HEK293T (cell line): ENCODE measurements around the gene A2ML1.
"Not testable (repeated sequence)": the region's sequence is repeated elsewhere in the genome, so short reads cannot be mapped to it uniquely, and the experiment has no call there.

Experiments
- CTCF ChIA-PET: fragments of 350-600 bp; formaldehyde crosslinking; extraction: SDS; loops from one replicate; lab custom pipeline; 2021; ENCODE audit warnings: antibody characterized with exemption, inconsistent platforms; lab: Yijun Ruan, JAX
- POLR2A ChIA-PET: fragments of 350-600 bp; formaldehyde crosslinking; extraction: SDS; loops from one replicate; lab custom pipeline; 2020; ENCODE audit warnings: antibody characterized with exemption, inconsistent platforms; lab: Yijun Ruan, JAX
- DNase-seq: peaks from one replicate; pipeline ENCODE4 v3.0.0; 2012; ENCODE audit warnings: mixed read lengths; ENCODE audit errors: extremely low spot score
- ARNT ChIP-seq: fragments of 450-650 bp; IDR thresholded peaks from 2 replicates; pipeline ENCODE4 v1.6.1; 2017; ENCODE audit warnings: mild to moderate bottlenecking
- BHLHE40 ChIP-seq: fragments of 450-650 bp; IDR thresholded peaks from 2 replicates; pipeline ENCODE4 v1.6.1; 2016; ENCODE audit warnings: mild to moderate bottlenecking, moderate library complexity, borderline replicate concordance
- CTBP1 ChIP-seq: fragments of 450-650 bp; IDR thresholded peaks from 2 replicates; pipeline ENCODE4 v1.6.1; 2016; ENCODE audit warnings: borderline replicate concordance
- ELF4 ChIP-seq: fragments of 450-650 bp; IDR thresholded peaks from 2 replicates; pipeline ENCODE4 v1.6.1; 2017; ENCODE audit warnings: antibody characterized with exemption
- FOXA1 ChIP-seq: fragments of 450-650 bp; IDR thresholded peaks from 2 replicates; pipeline ENCODE4 v1.6.1; 2016; ENCODE audit warnings: mild to moderate bottlenecking
- FOXK2 ChIP-seq: fragments of 450-650 bp; IDR thresholded peaks from 2 replicates; pipeline ENCODE4 v1.6.1; 2016; ENCODE audit warnings: mild to moderate bottlenecking
- FOXM1 ChIP-seq: fragments of 450-650 bp; IDR thresholded peaks from 2 replicates; pipeline ENCODE4 v1.6.1; 2017; ENCODE audit warnings: mild to moderate bottlenecking, borderline replicate concordance
- HDGF ChIP-seq: fragments of 450-650 bp; IDR thresholded peaks from 2 replicates; pipeline ENCODE4 v1.6.1; 2017; ENCODE audit warnings: antibody characterized with exemption, borderline replicate concordance
- L3MBTL2 ChIP-seq: fragments of 450-650 bp; conservative IDR thresholded peaks from 2 replicates; pipeline ENCODE4 v1.6.1; 2016; ENCODE audit warnings: mild to moderate bottlenecking
- LEF1 ChIP-seq: fragments of 450-650 bp; IDR thresholded peaks from 2 replicates; pipeline ENCODE4 v1.6.1; 2017; ENCODE audit warnings: mild to moderate bottlenecking, borderline replicate concordance
- NFRKB ChIP-seq: fragments of 450-650 bp; IDR thresholded peaks from 2 replicates; pipeline ENCODE4 v1.6.1; 2016; ENCODE audit warnings: mild to moderate bottlenecking, moderate library complexity
- PKNOX1 ChIP-seq: fragments of 450-650 bp; IDR thresholded peaks from 2 replicates; pipeline ENCODE4 v1.6.1; 2016
- SP1 ChIP-seq: fragments of 450-650 bp; IDR thresholded peaks from 2 replicates; pipeline ENCODE4 v1.6.1; 2017
- SUZ12 ChIP-seq: fragments of 450-650 bp; IDR thresholded peaks from 2 replicates; pipeline ENCODE4 v1.6.1; 2016; ENCODE audit warnings: mild to moderate bottlenecking
- TARDBP ChIP-seq: fragments of 450-650 bp; IDR thresholded peaks from 2 replicates; pipeline ENCODE4 v1.6.1; 2016
- ZNF384 ChIP-seq: fragments of 450-650 bp; IDR thresholded peaks from 2 replicates; pipeline ENCODE4 v1.6.1; 2016

The A2ML1 gene

GRCh38 chr12:8917751-8918150 is 95.3 kb downstream of the A2ML1 start:
- TF ChIP-seq PKNOX1 (no peak), LEF1 (no peak), SP1 (no peak), NFRKB (no peak), ZNF384 (no peak), FOXA1 (no peak), ELF4 (no peak), FOXK2 (no peak), CTBP1 (no peak), SUZ12 (no peak), L3MBTL2 (no peak), FOXM1 (no peak), ARNT (no peak), HDGF (no peak), BHLHE40 (no peak), TARDBP (no peak)
- DNase-seq = no peak
- POLR2A ChIA-PET = interaction anchor here (1.0 kb wide), 1 partner anchor 31 kb away, joined by 5 read pairs; the partner anchor contains the start of gene M6PR
- CTCF ChIA-PET = interaction anchor here (1.1 to 1.6 kb wide), 2 partner anchors 27 to 260 kb away, joined by 3 to 8 read pairs; no protein-coding TSS in a partner anchor

DNA sequence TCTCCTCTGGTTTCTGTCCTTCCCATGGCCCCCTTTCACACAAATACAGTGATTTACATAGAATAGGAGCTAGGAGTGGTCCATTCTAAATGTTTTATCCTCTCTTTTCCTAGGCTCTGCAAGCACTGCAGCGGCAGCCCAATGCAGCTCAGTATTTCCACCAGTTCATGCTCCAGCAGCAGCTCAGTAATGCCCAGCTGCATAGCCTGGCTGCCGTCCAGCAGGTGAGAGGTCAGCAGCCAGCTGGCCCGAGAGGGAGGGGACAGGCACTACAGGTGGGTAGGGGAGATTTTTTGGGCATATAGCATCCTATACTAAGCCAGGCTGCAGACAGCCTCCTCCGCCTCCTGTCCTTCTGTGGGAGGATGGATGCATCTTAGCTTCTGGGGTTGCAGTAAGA is 97.2 kb downstream of the A2ML1 start:
- POLR2A ChIA-PET = interaction anchor here (0.7 kb wide), 1 partner anchor 30 kb away, joined by 3 read pairs; the partner anchor contains the start of gene M6PR
- CTCF ChIA-PET, DNase-seq: not testable (repeated sequence)

DNA sequence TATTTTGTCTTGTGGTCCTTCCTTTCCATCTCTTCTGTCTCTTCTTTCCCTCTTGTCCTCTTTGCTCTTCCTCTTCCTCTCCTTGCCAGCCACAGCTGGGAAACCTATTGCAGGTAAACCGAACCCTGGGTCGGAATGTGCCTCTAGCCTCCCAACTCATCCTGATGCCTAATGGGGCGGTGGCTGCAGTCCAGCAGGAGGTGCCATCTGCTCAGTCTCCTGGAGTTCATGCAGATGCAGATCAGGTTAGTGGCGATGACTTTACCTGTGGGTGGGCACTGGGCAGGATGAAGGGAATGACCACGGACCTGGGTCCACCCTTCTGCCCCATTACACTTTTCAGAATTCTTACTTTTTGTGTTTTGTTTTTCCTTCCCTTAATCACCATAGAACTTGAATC is 100.1 kb downstream of the A2ML1 start:
- POLR2A ChIA-PET = interaction anchor here (0.8 kb wide), 1 partner anchor 8 kb away, joined by 3 read pairs; the partner anchor contains the start of gene PHC1
- TF ChIP-seq FOXA1 (no peak), L3MBTL2 (no peak), LEF1 (no peak), SP1 (no peak), SUZ12 (no peak), TARDBP (no peak), FOXK2 (no peak), BHLHE40 (no peak), NFRKB (no peak)
- DNase-seq = no peak
- CTCF ChIA-PET = no interaction called here
